OCI-LY1 (cell line): ENCODE measurements around the gene MUS81.

Source experiments
- H2AFZ ChIP-seq: fragments of 200-600 bp; sonication (generic), shearing (Covaris generic); 2 replicates; pipeline ENCODE4 v1.6.0; 2014; ENCODE audit warnings: antibody characterized with exemption, mild to moderate bottlenecking, low read length
- H3F3A ChIP-seq: fragments of 200-600 bp; sonication (generic), shearing (Covaris generic); 2 replicates; pipeline ENCODE4 v1.6.0; 2014; ENCODE audit warnings: mild to moderate bottlenecking, antibody characterized with exemption, low read length, moderate library complexity; ENCODE audit not compliant: insufficient read depth
- H3K27ac ChIP-seq: fragments of 200-600 bp; sonication (generic); 2 replicates; pipeline ENCODE4 v1.5.1; 2014; ENCODE audit warnings: low read length, mixed run types, mild to moderate bottlenecking, low read depth; ENCODE audit not compliant: poor library complexity, severe bottlenecking
- H3K27me3 ChIP-seq: fragments of 200-600 bp; sonication (generic); 2 replicates; pipeline ENCODE4 v1.6.0; 2014; ENCODE audit warnings: antibody characterized with exemption, mild to moderate bottlenecking, low read length, moderate library complexity; ENCODE audit not compliant: insufficient read depth
- H3K36me3 ChIP-seq: fragments of 200-600 bp; sonication (generic); 2 replicates; pipeline ENCODE4 v1.6.1; 2014; ENCODE audit warnings: mild to moderate bottlenecking, antibody characterized with exemption, low read length, moderate library complexity, mixed read lengths; ENCODE audit not compliant: insufficient read depth
- H3K4me1 ChIP-seq: fragments of 200-600 bp; sonication (generic); 2 replicates; pipeline ENCODE4 v1.5.1; 2014; ENCODE audit warnings: mild to moderate bottlenecking, low read length, moderate library complexity; ENCODE audit not compliant: insufficient read depth, severe bottlenecking
- H3K4me2 ChIP-seq: fragments of 200-600 bp; sonication (generic), shearing (Covaris generic); 2 replicates; pipeline ENCODE4 v1.6.1; 2014; ENCODE audit warnings: low read length
- H3K4me3 ChIP-seq: fragments of 200-600 bp; sonication (generic); 2 replicates; pipeline ENCODE4 v1.5.1; 2014; ENCODE audit warnings: low read length, low read depth, mild to moderate bottlenecking, mixed read lengths; ENCODE audit not compliant: poor library complexity, severe bottlenecking
- H3K79me2 ChIP-seq: fragments of 200-600 bp; shearing (Covaris generic); 2 replicates; pipeline ENCODE4 v1.6.1; 2016; ENCODE audit warnings: mixed run types, low read length, mixed read lengths; ENCODE audit not compliant: insufficient read depth
- H3K9ac ChIP-seq: fragments of 200-600 bp; sonication (generic), shearing (Covaris generic); 2 replicates; pipeline ENCODE4 v1.6.1; 2014; ENCODE audit warnings: mild to moderate bottlenecking, low read length, mixed read lengths
- H3K9me2 ChIP-seq: fragments of 200-600 bp; sonication (generic), shearing (Covaris generic); 2 replicates; pipeline ENCODE4 v1.6.1; 2014; ENCODE audit warnings: low read depth, mild to moderate bottlenecking, low read length, mixed read lengths
- H3K9me3 ChIP-seq: fragments of 200-600 bp; shearing (Covaris generic); 2 replicates; pipeline ENCODE4 v1.6.1; 2014; ENCODE audit warnings: low read length, mixed read lengths
- H4K20me1 ChIP-seq: fragments of 200-600 bp; sonication (generic), shearing (Covaris generic); 2 replicates; pipeline ENCODE4 v1.6.0; 2016; ENCODE audit warnings: mild to moderate bottlenecking, low read length; ENCODE audit not compliant: insufficient read depth
- EZH2 ChIP-seq: fragments of 200-600 bp; sonication (generic), shearing (Covaris generic); IDR thresholded peaks from 2 replicates; pipeline ENCODE4 v1.8.0; 2017; ENCODE audit warnings: borderline replicate concordance, mixed run types, mild to moderate bottlenecking, antibody characterized with exemption, low read length, moderate library complexity, mixed read lengths
- TF ChIP-seq, protein P1 (sequence below): fragments of 200-600 bp; sonication (generic), shearing (Covaris generic); IDR thresholded peaks from 2 replicates; pipeline ENCODE4 v1.5.1; 2017; ENCODE audit warnings: mild to moderate bottlenecking, antibody characterized with exemption, low read length, moderate library complexity, mixed read lengths

The MUS81 gene

GRCh38 chr11:65864706-65865471 lies 4.7 kb downstream of the MUS81 start:
- Histone ChIP-seq H3K4me3 (no peak overlapping the region), H3K9ac (no peak overlapping the region), H4K20me1 (no peaks in the 10 kb centered on the region), H2AFZ (no peak overlapping the region), H3K27me3 (no peaks in the 10 kb centered on the region), H3K79me2 (peaks cover 6% of the 10 kb centered on the region; the same call in 1 of the 2 replicates), H3F3A (no peaks in the 10 kb centered on the region), H3K27ac (no peak overlapping the region), H3K9me3 (no peaks in the 10 kb centered on the region), H3K4me2 (no peak overlapping the region), H3K4me1 (peaks cover 13% of the 10 kb centered on the region), H3K36me3 (peaks cover 63% of the 10 kb centered on the region), H3K9me2 (no peaks in the 10 kb centered on the region)
- no peak for TF ChIP-seq EZH2
- TF ChIP-seq, protein P1, sequence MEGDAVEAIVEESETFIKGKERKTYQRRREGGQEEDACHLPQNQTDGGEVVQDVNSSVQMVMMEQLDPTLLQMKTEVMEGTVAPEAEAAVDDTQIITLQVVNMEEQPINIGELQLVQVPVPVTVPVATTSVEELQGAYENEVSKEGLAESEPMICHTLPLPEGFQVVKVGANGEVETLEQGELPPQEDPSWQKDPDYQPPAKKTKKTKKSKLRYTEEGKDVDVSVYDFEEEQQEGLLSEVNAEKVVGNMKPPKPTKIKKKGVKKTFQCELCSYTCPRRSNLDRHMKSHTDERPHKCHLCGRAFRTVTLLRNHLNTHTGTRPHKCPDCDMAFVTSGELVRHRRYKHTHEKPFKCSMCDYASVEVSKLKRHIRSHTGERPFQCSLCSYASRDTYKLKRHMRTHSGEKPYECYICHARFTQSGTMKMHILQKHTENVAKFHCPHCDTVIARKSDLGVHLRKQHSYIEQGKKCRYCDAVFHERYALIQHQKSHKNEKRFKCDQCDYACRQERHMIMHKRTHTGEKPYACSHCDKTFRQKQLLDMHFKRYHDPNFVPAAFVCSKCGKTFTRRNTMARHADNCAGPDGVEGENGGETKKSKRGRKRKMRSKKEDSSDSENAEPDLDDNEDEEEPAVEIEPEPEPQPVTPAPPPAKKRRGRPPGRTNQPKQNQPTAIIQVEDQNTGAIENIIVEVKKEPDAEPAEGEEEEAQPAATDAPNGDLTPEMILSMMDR: no peak

- TF ChIP-seq EZH2: no peak
- TF ChIP-seq, protein P1: no peak
- Histone ChIP-seq H3K9me2 (no peaks in the 10 kb centered on the region), H3K9me3 (no peaks in the 10 kb centered on the region), H3K36me3 (peaks cover 63% of the 10 kb centered on the region), H2AFZ (no peak overlapping the region), H3K27me3 (no peaks in the 10 kb centered on the region), H3K79me2 (peaks cover 6% of the 10 kb centered on the region; the same call in 1 of the 2 replicates), H4K20me1 (no peaks in the 10 kb centered on the region), H3K4me1 (peaks cover 11% of the 10 kb centered on the region), H3K27ac (no peak overlapping the region), H3K9ac (no peak overlapping the region), H3K4me2 (no peak overlapping the region), H3K4me3 (no peak overlapping the region), H3F3A (no peaks in the 10 kb centered on the region)
Measured at GRCh38 chr11:65865550-65866172, 5.4 kb downstream of the MUS81 start.

DNA sequence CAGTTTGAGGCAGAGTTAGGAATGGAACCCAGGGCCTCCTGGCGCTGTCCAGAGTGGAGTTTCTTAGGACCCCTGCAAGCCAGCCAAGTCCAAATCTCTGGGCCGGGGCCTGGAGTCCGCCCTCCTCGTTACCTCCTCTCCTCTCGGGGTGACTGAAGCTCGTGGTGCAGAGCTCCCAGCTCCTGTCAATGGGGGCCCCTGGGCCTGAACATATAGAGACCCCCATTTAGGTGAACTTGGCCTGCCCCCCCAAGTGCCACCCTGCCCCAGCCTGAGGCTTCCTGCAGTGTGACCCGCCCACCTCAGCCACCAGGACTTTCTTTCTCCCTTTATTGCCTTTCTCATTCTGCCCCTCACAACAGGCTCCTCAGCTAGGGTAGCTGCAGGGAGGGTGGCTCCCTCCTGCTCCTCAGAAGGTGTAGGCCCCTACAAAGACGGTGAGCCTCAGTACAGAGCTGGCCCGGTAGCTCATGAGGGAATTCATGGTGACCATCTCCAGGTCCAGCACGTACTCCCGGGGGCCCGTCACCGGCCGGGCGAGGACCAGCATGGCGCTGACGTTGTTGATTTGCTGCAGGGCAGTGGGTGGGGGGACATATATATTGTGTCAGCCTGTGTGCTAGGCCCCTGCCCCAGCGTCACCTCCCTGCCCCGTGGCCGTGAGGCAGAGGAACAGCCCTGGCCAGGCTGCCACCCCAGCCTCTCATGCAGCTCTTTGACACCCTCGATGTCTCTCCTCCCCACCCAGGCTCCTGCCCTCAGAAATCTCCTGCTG lies 6.5 kb downstream of the MUS81 start:
- no peaks in the 10 kb centered on the region for H3K79me2 ChIP-seq
- H3K4me2 ChIP-seq: no peak overlapping the region
- TF ChIP-seq, protein P1: no peak
- no peak for TF ChIP-seq EZH2
- peaks cover 4% of the 10 kb centered on the region for H3K4me1 ChIP-seq
- H2AFZ ChIP-seq: no peak overlapping the region
- no peaks in the 10 kb centered on the region for H4K20me1 ChIP-seq
- H3K9me2 ChIP-seq: no peaks in the 10 kb centered on the region
- H3K27ac ChIP-seq: no peak overlapping the region
- H3K9me3 ChIP-seq: no peaks in the 10 kb centered on the region
- peaks cover 58% of the 10 kb centered on the region for H3K36me3 ChIP-seq
- H3F3A ChIP-seq: no peaks in the 10 kb centered on the region
- peaks cover 3% of the 10 kb centered on the region; the same call in 1 of the 2 replicates for H3K27me3 ChIP-seq
- H3K4me3 ChIP-seq: no peak overlapping the region
- H3K9ac ChIP-seq: no peak overlapping the region
